GM21360 (cell line): ENCODE results near the gene ELF5.

Experiments used
- ATAC-seq: cut with Tn5 transposase; IDR thresholded peaks from one replicate; pipeline ENCODE4 v1.9.1; 2021; ENCODE audit warnings: mild to moderate bottlenecking, moderate library complexity; ENCODE audit not compliant: unreplicated experiment

ELF5 gene

GRCh38 chr11:34458525-34458924, 55.1 kb downstream of the ELF5 start:
- ATAC-seq, result no peak

DNA sequence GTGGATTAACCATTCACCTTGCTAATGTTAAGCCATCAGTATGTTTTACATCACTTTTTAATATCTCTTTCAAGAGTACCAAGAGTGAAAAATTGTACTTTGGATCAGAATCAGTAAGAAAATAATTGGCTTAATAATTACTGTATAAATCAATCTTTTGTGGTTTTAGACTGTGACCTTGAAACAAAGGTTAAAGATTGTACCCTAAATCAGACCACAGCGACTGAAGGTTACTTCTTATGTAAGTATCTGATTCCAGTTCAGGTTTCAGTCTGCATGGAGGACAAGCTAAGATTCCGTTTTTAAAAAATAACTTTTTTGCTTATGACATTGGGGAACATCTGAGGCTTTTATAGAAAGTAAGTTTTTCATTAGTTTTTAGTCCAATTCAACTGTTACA, 56.0 kb downstream of the ELF5 start:
- ATAC-seq, result no peak

GRCh38 chr11:34454308-34455032, 59.1 kb downstream of the ELF5 start:
- no peak for ATAC-seq

DNA sequence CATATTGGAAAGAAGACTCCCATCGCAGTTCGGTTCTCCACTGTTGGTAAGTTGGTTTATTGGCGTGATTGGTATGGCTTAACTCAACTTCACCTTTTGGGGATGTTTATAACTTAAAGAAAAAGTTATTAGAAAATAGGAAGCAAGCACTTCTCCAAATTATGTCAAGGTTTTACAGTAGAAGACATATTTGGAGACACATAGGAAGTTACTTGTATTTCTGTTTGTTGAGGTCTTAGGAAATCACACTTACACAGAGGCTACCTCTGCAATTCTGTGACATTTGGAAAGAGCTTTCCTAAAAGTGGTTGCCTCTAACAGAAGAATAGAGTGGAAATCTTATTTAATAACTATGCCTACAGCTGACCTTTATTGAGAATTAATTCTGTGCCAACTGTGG, 62.5 kb downstream of the ELF5 start:
- ATAC-seq, result no peak

DNA sequence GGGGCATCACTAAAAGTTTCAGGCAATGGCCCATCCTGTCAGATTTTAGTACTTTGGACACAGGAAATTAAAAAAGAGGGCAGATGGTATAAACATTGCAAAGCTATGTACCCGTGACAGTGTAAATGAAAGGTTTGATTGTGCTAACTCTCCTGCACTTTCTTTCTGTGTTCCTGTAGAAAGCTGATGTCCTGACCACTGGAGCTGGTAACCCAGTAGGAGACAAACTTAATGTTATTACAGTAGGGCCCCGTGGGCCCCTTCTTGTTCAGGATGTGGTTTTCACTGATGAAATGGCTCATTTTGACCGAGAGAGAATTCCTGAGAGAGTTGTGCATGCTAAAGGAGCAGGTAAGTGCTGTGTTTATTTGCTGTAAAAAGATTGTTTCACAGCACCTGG, 64.6 kb downstream of the ELF5 start:
- no peak for ATAC-seq

- ATAC-seq, result no peak
These were observed 65.2 kb downstream of the ELF5 start for GRCh38 chr11:34448223-34448994.

GRCh38 chr11:34447044-34447443, 66.5 kb downstream of the ELF5 start:
- no peak for ATAC-seq

- no peak for ATAC-seq
These were observed 67.2 kb downstream of the ELF5 start for GRCh38 chr11:34446386-34446785.

DNA sequence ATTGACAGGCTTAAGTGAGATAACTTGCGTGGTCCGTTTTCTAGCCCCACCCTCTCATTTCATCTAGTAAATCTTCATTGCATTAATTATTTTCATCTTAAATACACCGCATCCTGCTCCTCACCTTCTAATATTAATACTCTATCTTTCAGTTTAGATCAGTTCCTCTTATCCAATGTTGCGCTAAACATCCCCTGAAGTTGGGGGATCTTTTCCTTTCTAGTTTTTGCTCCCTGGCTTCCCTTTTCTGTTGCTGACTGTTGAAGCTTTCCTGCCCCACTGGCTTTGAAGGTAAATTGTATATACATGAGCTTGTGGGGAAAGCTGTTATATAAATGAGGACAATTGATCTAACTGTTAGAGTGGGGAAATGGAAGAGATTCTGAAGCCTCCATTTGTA, 67.6 kb downstream of the ELF5 start:
- no peak for ATAC-seq

DNA sequence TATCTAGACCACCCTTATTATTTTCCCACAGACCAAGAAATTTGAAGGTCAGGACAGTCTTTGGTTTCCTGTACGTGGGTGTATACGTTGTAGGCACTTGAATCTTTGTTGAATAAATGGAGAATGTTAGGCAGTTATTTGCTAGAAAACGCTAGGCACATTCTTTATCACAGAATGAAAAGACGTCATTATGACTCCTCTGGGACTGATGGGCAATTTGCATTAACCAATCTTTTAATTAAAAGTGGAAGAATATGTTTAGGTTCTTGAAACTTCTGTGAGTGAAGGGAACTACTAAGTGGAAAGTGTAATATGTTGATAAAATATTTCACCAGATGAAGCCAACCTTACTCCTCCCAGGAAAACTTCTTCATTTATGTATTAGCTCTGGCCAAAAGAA, 69.2 kb downstream of the ELF5 start:
- no peak for ATAC-seq

DNA sequence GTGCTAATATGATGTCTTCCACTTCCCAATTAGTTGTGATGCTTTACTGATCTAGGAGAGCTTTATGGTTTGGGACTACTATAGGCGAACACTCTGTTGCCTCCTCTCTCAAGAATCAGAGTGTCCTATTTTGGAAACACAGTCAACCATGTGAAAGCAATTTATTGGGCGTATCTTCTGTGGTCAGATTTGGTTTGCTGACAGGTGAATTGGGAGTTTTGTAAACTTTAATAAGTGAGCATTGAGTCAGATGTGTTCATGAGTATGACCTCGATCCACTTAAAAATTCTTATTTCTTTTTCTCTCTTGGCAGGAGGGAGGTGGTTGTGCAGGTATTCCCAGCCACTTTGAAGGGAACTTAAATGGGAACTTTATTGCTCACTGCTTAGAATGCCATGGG, 70.5 kb downstream of the ELF5 start:
- ATAC-seq, result no peak

GRCh38 chr11:34441814-34442213, 71.8 kb downstream of the ELF5 start:
- no peak for ATAC-seq

GRCh38 chr11:34439610-34440198, 73.9 kb downstream of the ELF5 start:
- ATAC-seq, result no peak

GRCh38 chr11:34438529-34439507, 74.8 kb downstream of the ELF5 start, which contains the start of gene CAT:
Gene CAT, plus strand, starts transcription at chr11:34438934. Its CDS starts 80 bp downstream, at chr11:34439014.
- ATAC-seq, result peak; percentile 96

DNA sequence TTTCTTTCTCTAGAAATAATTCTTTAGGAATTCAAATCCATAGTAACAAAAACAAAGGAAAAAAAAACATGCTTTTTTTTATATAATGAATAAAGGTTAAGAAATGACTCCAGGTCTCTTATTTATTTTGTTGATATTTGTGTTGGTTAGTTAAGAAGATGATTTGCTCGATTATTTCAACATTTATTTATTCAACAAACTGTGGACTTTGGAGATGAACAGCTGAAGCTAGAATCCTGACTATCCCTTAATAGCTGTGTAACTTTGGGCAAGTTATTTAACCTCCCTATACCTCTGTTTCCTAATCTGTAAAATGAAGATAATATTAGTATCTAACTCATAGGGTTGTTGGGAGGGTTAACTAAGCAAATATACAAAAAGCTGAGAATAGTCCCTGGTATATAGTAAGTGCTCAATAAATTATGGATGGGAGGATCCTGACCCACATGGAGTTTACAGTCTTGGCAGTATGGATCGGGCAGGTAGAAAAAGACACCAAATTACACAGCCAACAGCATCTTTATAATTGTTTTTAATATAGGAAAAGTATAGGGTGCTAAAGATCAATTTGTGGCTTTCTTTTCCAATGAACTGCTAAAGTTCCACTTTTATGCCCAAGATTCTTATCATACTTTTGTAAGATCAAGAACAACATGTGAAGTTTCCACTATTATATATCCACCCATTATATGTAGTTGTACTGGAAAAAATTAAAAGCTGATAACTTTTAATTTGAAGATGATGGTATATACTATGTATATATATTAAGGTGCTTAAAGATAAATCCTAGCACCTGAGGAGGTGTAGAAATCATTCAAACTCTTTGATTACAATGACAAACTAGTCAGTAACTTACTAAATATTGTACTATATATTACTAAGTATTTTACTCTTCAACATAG, 76.1 kb downstream of the ELF5 start:
- no peak for ATAC-seq

GRCh38 chr11:34433899-34434298, 79.7 kb downstream of the ELF5 start:
- no peak for ATAC-seq

DNA sequence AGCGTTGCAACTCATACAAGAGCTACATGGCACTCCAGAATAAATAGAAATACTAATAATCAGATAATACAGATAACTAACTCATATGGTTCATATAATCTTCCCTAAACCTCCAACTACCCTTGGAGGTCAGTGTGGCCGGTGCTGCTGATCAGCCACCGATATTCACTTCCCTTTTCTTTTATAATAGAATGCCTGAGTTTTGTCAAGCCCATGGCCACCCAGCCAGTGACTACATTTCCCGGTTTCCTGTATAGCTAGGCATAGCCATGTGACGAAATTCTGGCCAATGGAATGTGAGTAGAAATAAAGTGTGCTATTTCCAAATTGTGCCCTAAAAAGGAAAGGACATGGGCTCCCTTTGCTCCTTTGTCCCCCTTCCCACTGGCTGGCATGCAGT, 80.8 kb downstream of the ELF5 start:
- ATAC-seq, result no peak

GRCh38 chr11:34431979-34432378, 81.6 kb downstream of the ELF5 start:
- ATAC-seq, result no peak
